Hepatocyte (in vitro differentiated cells): ENCODE measurements around the gene OR6P1. TPM values are rescaled to one million over a fixed set of nuclear protein-coding genes. Genes with fewer than 3 reads are reported as not detected.

Experiments
- DNase-seq: peaks from one replicate; pipeline ENCODE4 v3.0.0-alpha.2; 2016; ENCODE audit warnings: low spot score
- H2AFZ ChIP-seq: fragments of 200-600 bp; sonication (generic); 2 replicates; pipeline ENCODE4 v1.6.0; 2016; ENCODE audit warnings: antibody characterized with exemption, mild to moderate bottlenecking
- H3K27ac ChIP-seq: fragments of 200-600 bp; sonication (generic); 2 replicates; pipeline ENCODE4 v1.5.1; 2016; ENCODE audit warnings: mild to moderate bottlenecking
- H3K27me3 ChIP-seq: fragments of 200-600 bp; sonication (generic); 2 replicates; pipeline ENCODE4 v1.6.1; 2016
- H3K36me3 ChIP-seq: fragments of 200-600 bp; sonication (generic); replicated peaks from 2 replicates; pipeline ENCODE4 v1.5.1; 2016; ENCODE audit warnings: low read depth; ENCODE audit not compliant: insufficient read depth
- H3K4me1 ChIP-seq: fragments of 200-600 bp; sonication (generic); 2 replicates; pipeline ENCODE4 v1.5.1; 2016; ENCODE audit warnings: mild to moderate bottlenecking, moderate library complexity; ENCODE audit not compliant: insufficient read depth
- H3K4me2 ChIP-seq: fragments of 200-600 bp; sonication (generic); 2 replicates; pipeline ENCODE4 v1.6.0; 2016
- H3K4me3 ChIP-seq: fragments of 200-600 bp; sonication (generic); 2 replicates; pipeline ENCODE4 v1.5.1; 2016; ENCODE audit warnings: mild to moderate bottlenecking
- H3K79me2 ChIP-seq: fragments of 200-600 bp; sonication (generic); 2 replicates; pipeline ENCODE4 v1.6.0; 2017; ENCODE audit warnings: mild to moderate bottlenecking
- H3K9me2 ChIP-seq: fragments of 200-600 bp; sonication (generic); replicated peaks from 2 replicates; pipeline ENCODE4 v1.6.0; 2017; ENCODE audit warnings: mild to moderate bottlenecking; ENCODE audit not compliant: insufficient read depth
- H3K9me3 ChIP-seq: fragments of 200-600 bp; sonication (generic); 2 replicates; pipeline ENCODE4 v1.5.1; 2016; ENCODE audit warnings: low read depth, mild to moderate bottlenecking
- H4K20me1 ChIP-seq: fragments of 200-600 bp; sonication (generic); 2 replicates; pipeline ENCODE4 v1.6.0; 2016; ENCODE audit warnings: mild to moderate bottlenecking; ENCODE audit not compliant: insufficient read depth, poor library complexity, severe bottlenecking
- EZH2 ChIP-seq: fragments of 200-600 bp; sonication (generic); IDR thresholded peaks from 2 replicates; pipeline ENCODE4 v1.6.1; 2016; ENCODE audit warnings: antibody characterized with exemption, mild to moderate bottlenecking, borderline replicate concordance
- polyA plus RNA-seq: library from polyadenylated mRNA; unstranded; fragments of >200 nt; fragmentation: Nextera tagmentation; extraction: Ambion mirVana; gene quantifications from 2 replicates; pipeline ENCODE4 v1.2.1, GENCODE V29; 2016
- total RNA-seq: library from RNA; depleted of rRNA; stranded (reverse); fragments of >200 nt; gene quantifications from 2 replicates; pipeline ENCODE4 v1.2.3, GENCODE V29; 2014

Gene OR6P1
- total and polyA plus RNA-seq, 2 experiments from 2014 or later = not detected

DNA sequence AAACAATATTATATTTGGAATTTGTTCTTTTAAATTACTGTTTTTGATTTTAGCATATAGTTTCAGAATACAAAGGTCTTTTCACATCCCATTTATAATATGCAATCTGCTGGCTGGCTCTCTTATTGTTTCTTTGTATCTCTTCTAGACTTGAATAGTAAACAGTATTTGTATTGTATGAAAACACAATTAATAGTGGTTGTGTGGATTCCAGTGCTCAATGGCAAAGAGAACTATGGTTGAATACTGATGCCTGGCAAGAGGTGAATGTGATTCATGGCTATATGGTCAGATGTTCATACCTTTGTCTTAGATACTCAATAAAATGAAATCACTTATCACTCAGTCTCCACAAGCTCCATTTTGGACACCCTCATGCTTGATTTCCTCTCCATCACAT, 53.4 kb downstream of the OR6P1 start:
- no peaks in the 10 kb centered on the region for H3K27me3 ChIP-seq
- H3K9me3 ChIP-seq = no peaks in the 10 kb centered on the region
- no peak for TF ChIP-seq EZH2
- no peaks in the 10 kb centered on the region for H3K36me3 ChIP-seq
- H3K9me2 ChIP-seq = no peaks in the 10 kb centered on the region
- no peak overlapping the region for H2AFZ ChIP-seq
- no peak overlapping the region for H3K27ac ChIP-seq
- no peak overlapping the region for H3K4me3 ChIP-seq
- H3K4me1 ChIP-seq = no peaks in the 10 kb centered on the region
- no peaks in the 10 kb centered on the region for H3K79me2 ChIP-seq
- DNase-seq = no peak
- H3K4me2 ChIP-seq = no peak overlapping the region
- no peaks in the 10 kb centered on the region for H4K20me1 ChIP-seq

Other genes starting within 250 kb of the OR6P1 start
- not detected in 2 replicates for gene CD1B, start 239.0 kb downstream of the OR6P1 start, total RNA-seq
- gene CD1B, start 239.0 kb downstream of the OR6P1 start, polyA plus RNA-seq = not detected in 2 replicates
- gene CD1E, start 216.7 kb downstream of the OR6P1 start, total RNA-seq = not detected in 2 replicates
- not detected in 2 replicates for gene CD1E, start 216.7 kb downstream of the OR6P1 start, polyA plus RNA-seq
- not detected in 2 replicates for gene OR10T2, start 171.1 kb downstream of the OR6P1 start, total RNA-seq
- not detected in 2 replicates for gene OR10T2, start 171.1 kb downstream of the OR6P1 start, polyA plus RNA-seq
- not detected in 2 replicates for gene OR10K2, start 144.3 kb downstream of the OR6P1 start, total RNA-seq
- not detected in 2 replicates for gene OR10K2, start 144.3 kb downstream of the OR6P1 start, polyA plus RNA-seq
- not detected in 2 replicates for gene OR10K1, start 108.7 kb downstream of the OR6P1 start, total RNA-seq
- not detected in 2 replicates for gene OR10K1, start 108.7 kb downstream of the OR6P1 start, polyA plus RNA-seq
- gene OR10R2, start 98.4 kb downstream of the OR6P1 start, total RNA-seq = not detected in 2 replicates
- not detected in 2 replicates for gene OR10R2, start 98.4 kb downstream of the OR6P1 start, polyA plus RNA-seq
- gene OR6Y1, start 16.2 kb downstream of the OR6P1 start, total RNA-seq = not detected in 2 replicates
- gene OR6Y1, start 16.2 kb downstream of the OR6P1 start, polyA plus RNA-seq = not detected in 2 replicates
- not detected in 2 replicates for gene OR10X1, start 9.3 kb upstream of the OR6P1 start, total RNA-seq
- gene OR10X1, start 9.3 kb upstream of the OR6P1 start, polyA plus RNA-seq = not detected in 2 replicates
- not detected in 2 replicates for gene OR10Z1, start 34.7 kb upstream of the OR6P1 start, total RNA-seq
- not detected in 2 replicates for gene OR10Z1, start 34.7 kb upstream of the OR6P1 start, polyA plus RNA-seq
- gene SPTA1, start 116.1 kb upstream of the OR6P1 start, total RNA-seq = 0.03 and 0.04 TPM in 2 replicates
- 1.1 TPM in 1 of 2 replicates, not detected in the other for gene SPTA1, start 116.1 kb upstream of the OR6P1 start, polyA plus RNA-seq
- gene OR6K2, start 130.1 kb upstream of the OR6P1 start, total RNA-seq = not detected in 2 replicates
- not detected in 2 replicates for gene OR6K2, start 130.1 kb upstream of the OR6P1 start, polyA plus RNA-seq
- not detected in 2 replicates for gene OR6K3, start 150.1 kb upstream of the OR6P1 start, total RNA-seq
- gene OR6K3, start 150.1 kb upstream of the OR6P1 start, polyA plus RNA-seq = not detected in 2 replicates
- not detected in 2 replicates for gene OR6K6, start 184.1 kb upstream of the OR6P1 start, total RNA-seq
- gene OR6K6, start 184.1 kb upstream of the OR6P1 start, polyA plus RNA-seq = not detected in 2 replicates
- gene OR6N1, start 201.6 kb upstream of the OR6P1 start, total RNA-seq = not detected in 2 replicates
- not detected in 2 replicates for gene OR6N1, start 201.6 kb upstream of the OR6P1 start, polyA plus RNA-seq
- not detected in 2 replicates for gene OR6N2, start 210.6 kb upstream of the OR6P1 start, total RNA-seq
- not detected in 2 replicates for gene OR6N2, start 210.6 kb upstream of the OR6P1 start, polyA plus RNA-seq